ENCODE results near the gene POLN. TPM values are rescaled to one million over a fixed set of nuclear protein-coding genes. Genes with fewer than 3 reads are reported as not detected.

The POLN gene
- total and polyA plus RNA-seq, 9 donors: 1.5 to 4.8 (median 2.2) TPM

- no peaks in the 10 kb centered on the region for H3K27me3 ChIP-seq (ENCODE audit: control insufficient read depth, insufficient read depth, low read length)
- no peak overlapping the region for H3K4me3 ChIP-seq (ENCODE audit: low read length)
- 100% methylated on average over 1 of the region's 1 CpG for WGBS (ENCODE audit: insufficient coverage)
- no peaks in the 10 kb centered on the region for H3K4me1 ChIP-seq (ENCODE audit: control insufficient read depth, insufficient read depth, low read length)
- H3K27ac ChIP-seq (ENCODE audit: low read length): no peak overlapping the region
- H3K36me3 ChIP-seq (ENCODE audit: control insufficient read depth, insufficient read depth, low read length): no peaks in the 10 kb centered on the region
- DNase-seq: no peak
- no peaks in the 10 kb centered on the region for H3K9me3 ChIP-seq (replicated peaks; ENCODE audit: control insufficient read depth, low read depth, low read length)
These were observed 62.9 kb downstream of the POLN start for GRCh38 chr4:2178986-2179385.

- Histone ChIP-seq H3K4me3 (ENCODE audit: low read length) (no peak overlapping the region), H3K36me3 (ENCODE audit: control insufficient read depth, insufficient read depth, low read length) (no peaks in the 10 kb centered on the region), H3K4me1 (ENCODE audit: control insufficient read depth, insufficient read depth, low read length) (no peaks in the 10 kb centered on the region), H3K27me3 (ENCODE audit: control insufficient read depth, insufficient read depth, low read length) (no peaks in the 10 kb centered on the region), H3K27ac (ENCODE audit: low read length) (no peak overlapping the region), H3K9me3 (replicated peaks; ENCODE audit: control insufficient read depth, low read depth, low read length) (no peaks in the 10 kb centered on the region)
- DNase-seq: no peak
- 71% methylated on average over 1 of the region's 4 CpGs for WGBS (ENCODE audit: insufficient coverage)
These were observed 64.4 kb downstream of the POLN start for GRCh38 chr4:2177443-2178093.

- H3K4me1 ChIP-seq (ENCODE audit: control insufficient read depth, insufficient read depth, low read length): no peaks in the 10 kb centered on the region
These were observed 65.8 kb downstream of the POLN start for GRCh38 chr4:2175990-2176698.

GRCh38 chr4:2174061-2174460, 67.9 kb downstream of the POLN start:
- Histone ChIP-seq H3K4me3 (ENCODE audit: low read length) (no peak overlapping the region), H3K36me3 (ENCODE audit: control insufficient read depth, insufficient read depth, low read length) (no peaks in the 10 kb centered on the region), H3K27ac (ENCODE audit: low read length) (no peak overlapping the region), H3K27me3 (ENCODE audit: control insufficient read depth, insufficient read depth, low read length) (no peaks in the 10 kb centered on the region), H3K9me3 (replicated peaks; ENCODE audit: control insufficient read depth, low read depth, low read length) (no peaks in the 10 kb centered on the region), H3K4me1 (ENCODE audit: control insufficient read depth, insufficient read depth, low read length) (no peaks in the 10 kb centered on the region)
- 97% methylated on average over 3 of the region's 6 CpGs for WGBS (ENCODE audit: insufficient coverage)
- no peak for DNase-seq

More at GRCh38 chr4:2175990-2176698, 65.8 kb downstream of the POLN start:
- Histone ChIP-seq H3K9me3 (replicated peaks; ENCODE audit: control insufficient read depth, low read depth, low read length) (no peaks in the 10 kb centered on the region), H3K27ac (ENCODE audit: low read length) (no peak overlapping the region), H3K36me3 (ENCODE audit: control insufficient read depth, insufficient read depth, low read length) (no peaks in the 10 kb centered on the region), H3K27me3 (ENCODE audit: control insufficient read depth, insufficient read depth, low read length) (no peaks in the 10 kb centered on the region), H3K4me3 (ENCODE audit: low read length) (no peak overlapping the region)
- DNase-seq: no peak
- WGBS (ENCODE audit: insufficient coverage): no CpG with 5 or more reads among the region's 9 CpGs

GRCh38 chr4:2172627-2173231, 69.2 kb downstream of the POLN start:
- Histone ChIP-seq H3K9me3 (replicated peaks; ENCODE audit: control insufficient read depth, low read depth, low read length) (no peaks in the 10 kb centered on the region), H3K27ac (ENCODE audit: low read length) (no peak overlapping the region), H3K4me1 (ENCODE audit: control insufficient read depth, insufficient read depth, low read length) (no peaks in the 10 kb centered on the region), H3K4me3 (ENCODE audit: low read length) (no peak overlapping the region), H3K36me3 (ENCODE audit: control insufficient read depth, insufficient read depth, low read length) (no peaks in the 10 kb centered on the region), H3K27me3 (ENCODE audit: control insufficient read depth, insufficient read depth, low read length) (no peaks in the 10 kb centered on the region)
- no peak for DNase-seq
- 76% methylated on average over 5 of the region's 8 CpGs for WGBS (ENCODE audit: insufficient coverage)

- Histone ChIP-seq H3K36me3 (ENCODE audit: control insufficient read depth, insufficient read depth, low read length) (no peaks in the 10 kb centered on the region), H3K4me1 (ENCODE audit: control insufficient read depth, insufficient read depth, low read length) (no peaks in the 10 kb centered on the region), H3K27me3 (ENCODE audit: control insufficient read depth, insufficient read depth, low read length) (no peaks in the 10 kb centered on the region), H3K27ac (ENCODE audit: low read length) (no peak overlapping the region), H3K9me3 (replicated peaks; ENCODE audit: control insufficient read depth, low read depth, low read length) (no peaks in the 10 kb centered on the region), H3K4me3 (ENCODE audit: low read length) (no peak overlapping the region)
- DNase-seq: peak; percentile 63
- WGBS (ENCODE audit: insufficient coverage): 89% methylated on average over 4 of the region's 4 CpGs
These were observed 69.8 kb downstream of the POLN start for GRCh38 chr4:2172161-2172560.

GRCh38 chr4:2168469-2169319, 73.2 kb downstream of the POLN start:
- WGBS (ENCODE audit: insufficient coverage): 67% methylated on average over 10 of the region's 12 CpGs
- DNase-seq: no peak
- Histone ChIP-seq H3K27ac (ENCODE audit: low read length) (no peak overlapping the region), H3K4me3 (ENCODE audit: low read length) (no peak overlapping the region), H3K36me3 (ENCODE audit: control insufficient read depth, insufficient read depth, low read length) (no peaks in the 10 kb centered on the region), H3K9me3 (replicated peaks; ENCODE audit: control insufficient read depth, low read depth, low read length) (no peaks in the 10 kb centered on the region), H3K4me1 (ENCODE audit: control insufficient read depth, insufficient read depth, low read length) (no peaks in the 10 kb centered on the region), H3K27me3 (ENCODE audit: control insufficient read depth, insufficient read depth, low read length) (no peaks in the 10 kb centered on the region)

- DNase-seq: no peak
- 69% methylated on average over 4 of the region's 5 CpGs for WGBS (ENCODE audit: insufficient coverage)
These were observed 75.7 kb downstream of the POLN start for GRCh38 chr4:2166253-2166652.

GRCh38 chr4:2165391-2165790, 76.5 kb downstream of the POLN start:
- DNase-seq: no peak
- Histone ChIP-seq H3K4me1 (ENCODE audit: control insufficient read depth, insufficient read depth, low read length) (no peaks in the 10 kb centered on the region), H3K36me3 (ENCODE audit: control insufficient read depth, insufficient read depth, low read length) (no peaks in the 10 kb centered on the region), H3K27me3 (ENCODE audit: control insufficient read depth, insufficient read depth, low read length) (no peaks in the 10 kb centered on the region), H3K4me3 (ENCODE audit: low read length) (no peak overlapping the region), H3K9me3 (replicated peaks; ENCODE audit: control insufficient read depth, low read depth, low read length) (no peaks in the 10 kb centered on the region), H3K27ac (ENCODE audit: low read length) (no peak overlapping the region)
- 95% methylated on average over 4 of the region's 7 CpGs for WGBS (ENCODE audit: insufficient coverage)

More at GRCh38 chr4:2166253-2166652, 75.7 kb downstream of the POLN start:
- Histone ChIP-seq H3K4me1 (ENCODE audit: control insufficient read depth, insufficient read depth, low read length) (no peaks in the 10 kb centered on the region), H3K9me3 (replicated peaks; ENCODE audit: control insufficient read depth, low read depth, low read length) (no peaks in the 10 kb centered on the region), H3K27ac (ENCODE audit: low read length) (no peak overlapping the region), H3K4me3 (ENCODE audit: low read length) (no peak overlapping the region), H3K36me3 (ENCODE audit: control insufficient read depth, insufficient read depth, low read length) (no peaks in the 10 kb centered on the region), H3K27me3 (ENCODE audit: control insufficient read depth, insufficient read depth, low read length) (no peaks in the 10 kb centered on the region)
